SH-SY5Y (cell line): ENCODE results near the gene KCNV2.

ENCODE experiments used
- GATA2 ChIP-seq: IDR thresholded peaks from 2 replicates; pipeline ENCODE4 v1.6.1; 2011; ENCODE audit warnings: mild to moderate bottlenecking, low read depth, low read length
- GATA3 ChIP-seq: IDR thresholded peaks from 2 replicates; pipeline ENCODE4 v1.6.1; 2011; ENCODE audit warnings: low read depth, mild to moderate bottlenecking, low read length, moderate library complexity

DNA sequence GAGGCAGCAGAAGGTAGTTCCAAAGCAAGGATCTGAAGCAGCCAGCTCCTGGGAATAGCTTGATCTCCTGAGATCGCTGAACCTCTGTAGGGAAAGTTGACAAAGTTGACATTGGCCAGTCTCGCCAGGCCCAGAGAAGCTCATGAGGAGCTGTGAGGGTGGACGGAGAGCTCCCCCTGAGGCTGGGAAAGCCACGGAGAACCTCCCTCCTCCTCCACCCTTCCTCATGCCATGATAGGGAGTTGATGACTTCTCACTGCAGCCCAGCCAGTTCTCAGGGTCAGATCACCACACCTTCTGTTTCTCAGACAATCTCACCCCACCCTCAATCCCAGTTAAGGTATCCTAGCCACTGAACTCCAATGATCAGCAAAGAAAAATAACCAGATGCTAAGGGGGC, 30.4 kb upstream of the KCNV2 start:
- TF ChIP-seq GATA2 (no peak), GATA3 (no peak)
